ENCODE results near the gene HOXB9. TPM values are rescaled to one million over a fixed set of nuclear protein-coding genes. Genes with fewer than 3 reads are reported as not detected.
A peak's percentile ranks its signal among the peaks of the same experiment; 100 is the strongest.

The HOXB9 gene
- total RNA-seq, 2 experiments from 2014 or later = 8.4 to 19.6 TPM

DNA sequence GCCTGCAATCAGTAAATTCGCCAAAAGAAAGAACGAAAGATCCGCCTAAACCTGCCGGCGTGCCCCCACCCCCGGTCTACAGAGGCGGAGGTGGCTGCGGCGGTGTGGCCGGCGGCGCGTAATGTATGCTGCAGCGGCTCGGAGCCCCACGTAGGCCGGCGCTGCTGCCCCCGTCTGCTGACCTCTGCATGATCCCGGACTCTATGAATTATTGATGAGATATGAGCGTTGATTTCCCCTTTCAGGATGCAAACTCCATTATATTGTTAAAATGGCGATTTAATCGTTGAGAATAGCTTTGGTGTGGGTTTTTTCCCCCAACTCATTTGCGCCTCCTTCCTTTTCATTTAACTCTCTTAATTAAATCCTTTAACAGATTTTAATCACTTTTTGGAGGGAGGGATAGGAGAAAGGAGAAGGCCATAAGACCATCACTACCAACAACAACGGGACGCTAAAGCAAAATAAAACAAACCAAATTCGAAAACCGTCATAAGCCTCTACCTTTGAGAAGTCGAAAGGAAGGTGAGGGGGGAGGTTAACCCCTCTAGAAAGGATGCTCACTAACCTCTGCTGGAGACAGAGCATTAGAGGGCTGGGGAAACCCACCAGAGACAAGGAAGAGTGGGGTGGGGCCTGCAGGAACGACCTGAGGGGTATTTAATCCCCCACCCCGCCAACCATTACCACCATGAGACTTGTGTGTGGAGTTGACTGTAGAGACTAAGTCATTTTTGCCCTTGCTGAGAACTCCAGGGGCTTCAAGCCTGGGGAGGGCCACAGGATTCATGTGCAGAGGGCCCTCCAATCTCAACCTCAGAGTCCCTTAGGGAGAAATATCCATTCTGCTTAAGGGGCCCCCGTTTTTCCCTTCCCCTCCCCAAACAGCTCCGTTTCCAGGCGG is 39.6 kb downstream of the HOXB9 start:
- peak; percentile 56 for DNase-seq
- Mint-ChIP-seq H3K36me3 (no peaks in the 10 kb centered on the region), H3K27ac (peak overlapping the region; percentile 82), H3K4me1 (peaks cover 42% of the 10 kb centered on the region), H3K9me3 (ENCODE audit: low read depth) (no peaks in the 10 kb centered on the region), H3K27me3 (peaks cover 74% of the 10 kb centered on the region), H3K4me3 (peak overlapping the region; percentile 80)
- no peak for ATAC-seq
- CTCF ChIA-PET = interaction anchor here (0.9 to 4.0 kb wide), 6 partner anchors 13 to 575 kb away, joined by 3 to 29 read pairs (median 4); no protein-coding TSS in a partner anchor

GRCh38 chr17:48584223-48584741 is 41.9 kb downstream of the HOXB9 start:
- H3K4me1 Mint-ChIP-seq = peaks cover 50% of the 10 kb centered on the region
- CTCF ChIA-PET = interaction anchor here (1.2 to 1.8 kb wide), 3 partner anchors 9 to 83 kb away, joined by 3 to 12 read pairs (median 5); partner anchors contain the start of gene HOXB5

DNA sequence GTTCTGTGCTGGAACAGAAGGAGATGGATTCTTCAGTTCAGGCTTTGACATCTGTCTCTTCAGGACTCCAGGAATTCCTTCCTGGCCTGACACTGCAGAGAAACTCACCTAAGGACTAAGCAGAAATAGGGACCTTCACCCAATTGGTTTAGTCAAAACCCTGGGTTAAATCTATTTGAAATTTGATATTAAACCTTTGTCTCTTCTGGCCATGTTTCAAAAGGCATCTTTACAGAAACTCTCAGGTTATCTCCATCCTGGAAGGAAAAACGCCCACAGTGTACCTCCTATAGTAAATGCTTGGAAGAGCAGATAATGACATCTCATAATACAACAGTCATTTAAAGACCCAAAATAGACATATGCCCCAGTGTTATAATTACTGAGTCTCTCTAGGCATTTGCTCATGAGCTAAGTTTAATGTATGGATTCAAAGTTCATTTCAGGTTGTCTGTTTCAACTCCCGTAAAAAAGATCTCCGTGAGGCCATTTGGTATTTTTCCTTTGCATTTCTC is 42.4 kb downstream of the HOXB9 start:
- H3K36me3 Mint-ChIP-seq = peaks cover 4% of the 10 kb centered on the region
- no peaks in the 10 kb centered on the region for H3K9me3 Mint-ChIP-seq (ENCODE audit: low read depth)
- ATAC-seq = no peak
- H3K27me3 Mint-ChIP-seq = peaks cover 76% of the 10 kb centered on the region
- H3K27ac Mint-ChIP-seq = no peak overlapping the region
- no peak for DNase-seq
- CTCF ChIA-PET = interaction anchor here (1.2 to 1.8 kb wide), 4 partner anchors 9 to 321 kb away, joined by 3 to 12 read pairs (median 4); partner anchors contain the start of gene HOXB5
- H3K4me3 Mint-ChIP-seq = peak overlapping the region; percentile 24
- H3K4me1 Mint-ChIP-seq = peaks cover 56% of the 10 kb centered on the region

More at GRCh38 chr17:48584223-48584741, 41.9 kb downstream of the HOXB9 start:
- Mint-ChIP-seq H3K36me3 (peaks cover 4% of the 10 kb centered on the region), H3K4me3 (peak overlapping the region; percentile 80), H3K27me3 (peaks cover 76% of the 10 kb centered on the region), H3K9me3 (ENCODE audit: low read depth) (no peaks in the 10 kb centered on the region), H3K27ac (no peak overlapping the region)
- ATAC-seq (no peak), DNase-seq (no peak)

GRCh38 chr17:48582750-48583069 is 43.4 kb downstream of the HOXB9 start:
- Mint-ChIP-seq H3K27me3 (peaks cover 65% of the 10 kb centered on the region), H3K4me3 (peak overlapping the region; percentile 66), H3K36me3 (peaks cover 4% of the 10 kb centered on the region), H3K9me3 (ENCODE audit: low read depth) (no peaks in the 10 kb centered on the region), H3K4me1 (peaks cover 57% of the 10 kb centered on the region), H3K27ac (no peak overlapping the region)
- no peak for DNase-seq
- no peak for ATAC-seq
- CTCF ChIA-PET = interaction anchor here (1.0 to 1.8 kb wide), 6 partner anchors 10 to 320 kb away, joined by 3 to 12 read pairs (median 4); partner anchors contain the start of gene HOXB5

DNA sequence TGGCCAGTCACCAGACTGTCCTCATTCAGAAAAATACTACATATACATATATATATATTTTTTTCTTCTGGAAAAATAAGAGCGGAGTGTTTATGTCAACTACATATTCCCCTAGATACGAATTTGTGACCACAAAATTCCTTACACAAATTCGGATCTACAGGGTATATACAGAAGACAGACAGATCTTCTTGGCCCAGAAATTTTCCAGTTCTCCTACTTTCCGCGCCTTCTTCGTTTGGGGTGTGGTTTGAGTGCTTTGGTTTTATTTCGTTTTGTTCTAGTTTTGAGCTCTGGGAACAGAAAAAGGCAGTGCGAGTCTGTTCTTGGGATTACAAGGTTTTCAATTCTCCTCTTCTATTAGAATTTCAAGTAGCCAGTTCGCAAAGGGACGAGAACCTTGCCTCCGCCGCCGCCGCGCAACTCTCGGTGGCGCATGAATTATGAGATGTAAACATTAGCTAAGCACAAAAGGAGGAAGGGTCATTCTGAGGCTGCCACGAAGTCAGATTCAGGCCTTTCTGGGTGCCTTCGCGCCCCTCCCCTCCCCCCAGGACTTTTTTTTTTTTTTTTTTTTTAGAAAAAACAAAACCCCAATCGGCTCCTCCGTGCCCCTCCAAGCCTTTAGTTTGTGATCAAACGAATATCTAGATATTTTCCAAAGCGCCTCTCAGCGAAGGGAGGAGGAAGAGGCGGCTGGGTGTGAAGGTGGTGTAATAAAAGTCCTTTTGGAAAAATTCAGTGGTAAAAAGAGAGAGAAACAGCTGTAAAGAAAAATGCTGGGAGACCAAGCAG is 46.2 kb downstream of the HOXB9 start:
- CTCF ChIA-PET = interaction anchor here (0.6 to 0.7 kb wide), 2 partner anchors 33 to 461 kb away, joined by 3 read pairs; no protein-coding TSS in a partner anchor
- no peaks in the 10 kb centered on the region for H3K9me3 Mint-ChIP-seq (ENCODE audit: low read depth)
- H3K36me3 Mint-ChIP-seq = peaks cover 9% of the 10 kb centered on the region
- DNase-seq (no peak), ATAC-seq (no peak)
- peak overlapping the region; percentile 57 for H3K27ac Mint-ChIP-seq
- H3K4me3 Mint-ChIP-seq = peak overlapping the region; percentile 93
- peaks cover 54% of the 10 kb centered on the region for H3K4me1 Mint-ChIP-seq
- peaks cover 48% of the 10 kb centered on the region for H3K27me3 Mint-ChIP-seq

- Mint-ChIP-seq H3K4me3 (peak overlapping the region; percentile 93), H3K27ac (no peak overlapping the region), H3K27me3 (peaks cover 48% of the 10 kb centered on the region), H3K4me1 (peaks cover 52% of the 10 kb centered on the region), H3K36me3 (peaks cover 9% of the 10 kb centered on the region), H3K9me3 (ENCODE audit: low read depth) (no peaks in the 10 kb centered on the region)
- DNase-seq (no peak), ATAC-seq (no peak)
- CTCF ChIA-PET = interaction anchor here (0.6 to 0.9 kb wide), 2 partner anchors 30 to 34 kb away, joined by 3 read pairs; no protein-coding TSS in a partner anchor
These were observed 46.7 kb downstream of the HOXB9 start for GRCh38 chr17:48579471-48579759.

GRCh38 chr17:48578616-48579470 is 47.3 kb downstream of the HOXB9 start:
- Mint-ChIP-seq H3K9me3 (ENCODE audit: low read depth) (no peaks in the 10 kb centered on the region), H3K27me3 (peaks cover 43% of the 10 kb centered on the region), H3K4me1 (peaks cover 51% of the 10 kb centered on the region), H3K4me3 (peak overlapping the region; percentile 93), H3K27ac (peak overlapping the region; percentile 81), H3K36me3 (peaks cover 9% of the 10 kb centered on the region)
- ATAC-seq (peak; percentile 59), DNase-seq (peak; percentile 49)
- CTCF ChIA-PET = interaction anchor here (0.9 kb wide), 2 partner anchors 30 to 36 kb away, joined by 3 read pairs; no protein-coding TSS in a partner anchor

GRCh38 chr17:48577946-48578615 is 48.1 kb downstream of the HOXB9 start, which contains the start of gene HOXB4:
TSS of gene HOXB4 (minus strand) at chr17:48578350. CDS start at chr17:48578319, 31 bp downstream.
- Mint-ChIP-seq H3K9me3 (ENCODE audit: low read depth) (no peaks in the 10 kb centered on the region), H3K4me1 (peaks cover 51% of the 10 kb centered on the region)
- DNase-seq = peak; percentile 87

DNA sequence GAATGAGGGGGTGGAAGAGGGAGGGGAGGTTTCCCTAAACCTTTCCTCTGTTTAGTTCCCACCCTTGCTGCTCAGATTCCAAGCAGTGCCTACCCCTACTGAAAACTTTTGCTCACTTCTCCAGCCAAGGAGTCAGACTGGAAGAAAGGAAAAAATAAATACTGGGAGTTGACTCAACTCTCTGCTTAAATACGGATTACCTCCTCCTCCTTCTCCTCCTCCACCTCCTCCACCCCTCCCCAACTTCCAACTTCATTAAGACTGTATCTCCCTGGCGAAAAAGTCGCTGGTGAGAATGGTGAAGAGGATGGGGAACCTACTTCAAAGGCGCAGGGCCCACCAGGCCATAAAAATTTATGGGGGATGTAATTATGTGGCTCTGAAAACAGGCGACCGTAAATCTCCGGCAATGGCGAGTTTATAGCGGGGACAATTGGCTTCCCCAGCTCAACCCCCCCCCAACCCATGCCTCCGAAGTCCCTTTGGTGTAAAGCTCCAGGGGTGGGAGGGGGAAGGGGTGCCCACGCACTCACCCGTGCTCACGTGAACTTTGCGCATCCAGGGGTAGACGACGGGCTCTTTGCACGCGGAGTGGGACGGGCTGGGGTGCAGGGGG is 48.7 kb downstream of the HOXB9 start:
- CTCF ChIA-PET = interaction anchor here (0.9 kb wide), 1 partner anchor 226 kb away, joined by 3 read pairs; no protein-coding TSS in a partner anchor
- Mint-ChIP-seq H3K4me3 (peak overlapping the region; percentile 93), H3K27me3 (peaks cover 32% of the 10 kb centered on the region), H3K36me3 (peaks cover 9% of the 10 kb centered on the region), H3K27ac (peak overlapping the region; percentile 75), H3K9me3 (ENCODE audit: low read depth) (no peaks in the 10 kb centered on the region), H3K4me1 (peaks cover 44% of the 10 kb centered on the region)
- ATAC-seq (peak; percentile 21), DNase-seq (peak; percentile 49)

More at GRCh38 chr17:48577946-48578615, 48.1 kb downstream of the HOXB9 start, which contains the start of gene HOXB4:
- Mint-ChIP-seq H3K4me3 (peak within 1 kb of the TSS; percentile 93), H3K36me3 (peaks cover 9% of the 10 kb centered on the region), H3K27me3 (peaks cover 38% of the 10 kb centered on the region), H3K27ac (peak within 1 kb of the TSS; percentile 89)
- CTCF ChIA-PET = interaction anchor here (0.9 kb wide), 3 partner anchors 29 to 227 kb away, joined by 3 read pairs; no protein-coding TSS in a partner anchor
- ATAC-seq = peak; percentile 89

- H3K36me3 Mint-ChIP-seq = peaks cover 9% of the 10 kb centered on the region
- peak overlapping the region; percentile 75 for H3K27ac Mint-ChIP-seq
- DNase-seq = no peak
- H3K4me1 Mint-ChIP-seq = peaks cover 41% of the 10 kb centered on the region
- ATAC-seq = no peak
- H3K4me3 Mint-ChIP-seq = peak overlapping the region; percentile 93
- H3K27me3 Mint-ChIP-seq = peaks cover 28% of the 10 kb centered on the region
- CTCF ChIA-PET = interaction anchor here (0.9 to 1.3 kb wide), 2 partner anchors 86 to 225 kb away, joined by 3 read pairs; no protein-coding TSS in a partner anchor
- no peaks in the 10 kb centered on the region for H3K9me3 Mint-ChIP-seq (ENCODE audit: low read depth)
These were observed 49.5 kb downstream of the HOXB9 start for GRCh38 chr17:48576479-48577309.

Measured in activated CD8-positive, alpha-beta memory T cell treated with anti-CD3 and anti-CD28 coated beads, Interleukin-2, amount 10 ng/mL, durations not matched to agents 7 days and 5 days (primary cell).